SK-N-DZ (cell line): ENCODE results near the gene GPAT2.

Experiments
- small RNA-seq, 2 experiments: library from RNA; depleted of rRNA; stranded (forward); fragments of <200 nt; gene quantifications; one replicate each; pipeline ENCODE3, GENCODE V24; 2014

Gene GPAT2

Small RNA genes within 50 kb of the gene (small RNA-seq; reads per million reads assigned to genes)
- gene RN7SL210P = 0 to 0.09 reads per million in 2 experiments
